ENCODE data around the gene IBTK.

IBTK gene

DNA sequence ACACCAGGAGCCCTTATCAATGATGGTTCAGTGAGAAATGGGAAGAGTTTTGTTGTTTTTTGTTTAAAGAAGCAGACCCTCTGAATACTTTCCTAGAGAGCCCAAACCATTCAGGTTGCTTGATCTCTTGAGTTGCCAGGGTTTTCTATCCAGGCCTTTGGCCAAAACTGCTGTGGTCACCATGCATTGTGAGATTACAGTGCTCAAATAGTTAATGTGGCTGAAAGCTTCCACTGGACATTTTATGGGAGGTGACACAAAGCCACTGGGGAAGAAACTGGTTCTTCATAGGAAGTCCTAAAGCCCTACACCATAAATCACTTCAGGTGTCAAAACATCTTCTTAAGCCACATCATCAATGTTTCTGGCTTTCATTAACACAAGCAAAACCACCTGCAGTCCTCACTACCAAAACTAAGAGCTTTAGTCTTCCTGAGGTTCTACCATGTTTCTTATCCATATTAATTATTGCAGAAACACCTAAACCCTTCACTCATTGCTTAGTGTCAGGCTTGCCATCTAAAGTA, 101.6 kb downstream of the IBTK start:
- TF ChIP-seq, protein P1, sequence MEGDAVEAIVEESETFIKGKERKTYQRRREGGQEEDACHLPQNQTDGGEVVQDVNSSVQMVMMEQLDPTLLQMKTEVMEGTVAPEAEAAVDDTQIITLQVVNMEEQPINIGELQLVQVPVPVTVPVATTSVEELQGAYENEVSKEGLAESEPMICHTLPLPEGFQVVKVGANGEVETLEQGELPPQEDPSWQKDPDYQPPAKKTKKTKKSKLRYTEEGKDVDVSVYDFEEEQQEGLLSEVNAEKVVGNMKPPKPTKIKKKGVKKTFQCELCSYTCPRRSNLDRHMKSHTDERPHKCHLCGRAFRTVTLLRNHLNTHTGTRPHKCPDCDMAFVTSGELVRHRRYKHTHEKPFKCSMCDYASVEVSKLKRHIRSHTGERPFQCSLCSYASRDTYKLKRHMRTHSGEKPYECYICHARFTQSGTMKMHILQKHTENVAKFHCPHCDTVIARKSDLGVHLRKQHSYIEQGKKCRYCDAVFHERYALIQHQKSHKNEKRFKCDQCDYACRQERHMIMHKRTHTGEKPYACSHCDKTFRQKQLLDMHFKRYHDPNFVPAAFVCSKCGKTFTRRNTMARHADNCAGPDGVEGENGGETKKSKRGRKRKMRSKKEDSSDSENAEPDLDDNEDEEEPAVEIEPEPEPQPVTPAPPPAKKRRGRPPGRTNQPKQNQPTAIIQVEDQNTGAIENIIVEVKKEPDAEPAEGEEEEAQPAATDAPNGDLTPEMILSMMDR (IDR thresholded peaks at IDR 0.05; ENCODE audit: control insufficient read depth, insufficient read depth, low read depth, low read length, missing control alignments) = no peak
- DNase-seq (ENCODE audit: low read depth) = no peak
- H3K4me3 ChIP-seq (ENCODE audit: control insufficient read depth, low read depth, low read length) = no peak overlapping the region

DNA sequence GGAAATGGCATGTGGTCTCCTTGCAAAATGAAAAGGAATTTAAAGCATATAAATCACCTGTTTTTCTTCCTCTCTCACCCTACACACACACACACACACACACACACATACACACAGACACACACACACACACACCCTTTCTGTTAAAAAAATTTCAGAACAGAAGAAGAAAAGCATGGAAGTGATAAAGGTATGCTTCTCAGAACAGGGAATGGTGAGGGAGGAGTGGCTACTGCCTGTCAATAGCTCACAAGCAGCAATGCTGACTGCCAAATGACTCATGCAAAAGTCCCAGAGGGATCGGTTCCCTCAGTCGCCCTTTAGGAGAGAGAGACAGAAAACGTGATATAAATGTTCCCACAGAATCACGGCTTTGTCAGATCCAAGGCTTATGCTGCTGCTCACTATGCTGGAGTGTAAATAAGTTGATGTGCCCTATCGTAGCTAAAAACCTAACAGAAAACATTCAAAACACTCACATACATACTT, 102.6 kb downstream of the IBTK start:
- TF ChIP-seq, protein P1 (IDR thresholded peaks at IDR 0.05; ENCODE audit: control insufficient read depth, insufficient read depth, low read depth, low read length, missing control alignments) = no peak
- peak overlapping the region; percentile 11 for H3K4me3 ChIP-seq (ENCODE audit: control insufficient read depth, low read depth, low read length)
- peak; percentile 79 for DNase-seq (ENCODE audit: low read depth)

DNA sequence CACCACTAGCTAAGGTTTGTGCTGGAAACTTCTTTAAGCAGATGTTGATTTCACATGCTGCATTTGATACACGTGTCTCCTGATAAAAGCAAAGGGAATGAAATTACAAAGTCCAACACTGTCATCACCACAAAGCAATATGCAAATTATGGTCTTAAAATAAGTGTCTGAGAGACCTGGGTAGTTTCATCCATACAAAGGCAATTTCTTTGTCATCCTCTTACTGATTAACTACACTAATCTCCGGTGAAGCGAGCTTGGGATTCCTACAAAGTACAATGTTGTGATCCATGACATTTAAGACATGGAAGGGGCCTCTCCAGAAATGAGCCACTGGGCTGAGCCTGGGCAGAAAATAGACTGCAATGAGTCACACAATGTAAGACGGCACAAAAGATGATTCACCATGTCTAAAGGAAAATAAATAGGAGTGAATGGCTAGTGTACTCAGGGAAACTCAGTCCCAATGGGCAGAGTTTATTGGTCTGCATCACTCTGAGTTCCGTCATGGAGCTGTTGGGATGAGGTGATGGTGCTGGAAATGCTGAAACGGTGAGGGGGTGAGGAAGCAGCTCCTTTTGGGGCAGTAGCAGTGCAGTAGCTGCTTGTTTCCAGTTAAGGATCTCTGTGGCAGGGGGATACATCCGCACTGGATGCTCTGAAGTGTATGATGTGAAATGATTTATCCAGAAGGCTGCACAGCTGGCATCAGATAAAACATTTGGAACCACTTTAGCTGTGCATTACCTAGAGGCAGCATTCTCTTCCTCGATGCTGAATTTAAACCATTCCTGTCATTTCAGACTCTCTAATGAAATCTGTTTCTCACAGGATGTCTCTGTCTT, 103.3 kb downstream of the IBTK start:
- peak; percentile 96 for DNase-seq (ENCODE audit: low read depth)

DNA sequence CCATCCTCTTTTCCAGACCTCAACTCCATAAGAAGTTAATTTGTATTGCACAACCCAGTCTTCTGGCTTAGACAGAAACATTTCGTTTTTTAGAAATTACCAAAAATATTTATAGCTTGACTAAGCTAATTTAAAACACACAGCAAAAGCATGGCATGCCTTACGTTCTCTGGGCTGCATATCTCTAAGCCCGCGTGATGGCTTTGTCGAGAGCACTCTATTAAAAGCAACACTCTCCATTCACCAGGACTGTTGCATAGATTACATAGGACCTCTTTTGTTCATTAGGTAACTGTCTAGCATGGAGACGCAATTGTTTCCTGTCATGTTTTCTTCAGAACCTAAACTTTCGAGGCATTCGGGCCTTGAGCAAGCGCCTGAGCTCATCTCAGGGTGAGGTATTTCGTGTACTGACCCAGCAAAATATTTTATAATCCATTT, 104.5 kb downstream of the IBTK start:
- peak; percentile 85 for DNase-seq (ENCODE audit: low read depth)
- TF ChIP-seq, protein P1 (IDR thresholded peaks at IDR 0.05; ENCODE audit: control insufficient read depth, insufficient read depth, low read depth, low read length, missing control alignments) = no peak

More for the DNA sequence above, 103.3 kb downstream of the IBTK start:
- TF ChIP-seq, protein P1 (IDR thresholded peaks at IDR 0.05; ENCODE audit: control insufficient read depth, insufficient read depth, low read depth, low read length, missing control alignments) = no peak
- H3K4me3 ChIP-seq (ENCODE audit: control insufficient read depth, low read depth, low read length) = no peak overlapping the region

DNA sequence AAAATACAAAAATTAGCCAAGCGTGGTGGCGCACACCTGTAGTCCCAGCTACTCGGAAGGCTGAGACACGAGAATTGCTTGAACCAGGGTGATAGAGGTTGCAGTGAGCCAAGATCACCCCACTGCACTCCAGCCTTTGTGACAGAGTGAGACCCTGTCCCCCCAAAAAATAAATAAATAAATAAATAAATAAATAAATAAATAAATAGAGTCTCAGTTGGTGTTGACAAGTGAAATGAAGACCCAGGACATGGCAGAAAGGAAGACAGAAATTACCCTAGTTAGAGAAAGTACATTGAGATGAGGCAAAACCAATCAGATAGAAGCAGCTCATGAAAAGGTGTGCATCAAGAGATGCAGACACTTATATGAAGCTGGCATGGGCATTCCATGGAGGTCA, 105.0 kb downstream of the IBTK start:
- H3K4me3 ChIP-seq (ENCODE audit: control insufficient read depth, low read depth, low read length) = no peak overlapping the region
- no peak for DNase-seq (ENCODE audit: low read depth)
- TF ChIP-seq, protein P1 (IDR thresholded peaks at IDR 0.05; ENCODE audit: control insufficient read depth, insufficient read depth, low read depth, low read length, missing control alignments) = no peak

More for the DNA sequence above, 104.5 kb downstream of the IBTK start:
- no peak overlapping the region for H3K4me3 ChIP-seq (ENCODE audit: control insufficient read depth, low read depth, low read length)

DNA sequence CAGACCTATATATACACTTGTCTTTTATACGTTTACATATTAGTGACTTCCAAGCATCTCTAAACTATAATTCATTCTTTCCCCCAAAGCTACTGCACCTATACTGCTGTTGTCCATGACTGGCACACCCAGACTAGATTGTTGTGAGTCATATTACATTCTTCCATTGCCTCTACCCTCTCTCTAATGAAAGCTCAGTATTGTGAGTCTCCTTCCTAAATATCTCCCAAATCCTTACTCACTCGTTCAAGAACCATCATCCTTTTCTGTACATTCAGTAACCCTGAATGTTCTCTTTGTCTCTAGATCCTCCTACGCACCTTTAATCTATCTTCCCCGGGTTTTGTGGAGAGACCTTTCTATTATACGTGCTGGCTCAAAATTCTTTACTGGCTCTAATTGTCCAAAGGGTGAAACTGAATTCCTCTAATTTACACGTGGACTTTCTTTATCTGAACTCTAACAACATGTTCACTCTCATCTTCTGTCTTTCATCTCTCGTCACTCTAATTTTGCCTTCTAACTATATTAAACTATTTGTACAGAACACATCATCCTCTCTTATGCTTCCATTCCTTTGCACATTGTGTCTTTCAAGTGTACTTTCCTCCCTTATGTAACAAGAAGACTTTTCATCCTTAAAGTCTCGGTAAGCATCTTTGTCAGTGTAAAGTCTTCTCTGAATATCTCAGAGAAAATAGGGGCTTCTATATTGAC, 109.3 kb downstream of the IBTK start:
- no peak overlapping the region for H3K4me3 ChIP-seq (ENCODE audit: control insufficient read depth, low read depth, low read length)
- DNase-seq (ENCODE audit: low read depth) = no peak
- TF ChIP-seq, protein P1 (IDR thresholded peaks at IDR 0.05; ENCODE audit: control insufficient read depth, insufficient read depth, low read depth, low read length, missing control alignments) = no peak

Measured in AG09309 (cell line).